CD4-positive, alpha-beta T cell treated with Interleukin-15 for 4 hours (primary cell): ENCODE measurements around the gene PRAME.
"Not testable (repeated sequence)": the region's sequence is repeated elsewhere in the genome, so short reads cannot be mapped to it uniquely, and the experiment has no call there.

Experiments used
- DNase-seq: peaks from one replicate; pipeline ENCODE4 v3.0.0-alpha.2; 2020; ENCODE audit warnings: low spot score

Gene PRAME, protein sequence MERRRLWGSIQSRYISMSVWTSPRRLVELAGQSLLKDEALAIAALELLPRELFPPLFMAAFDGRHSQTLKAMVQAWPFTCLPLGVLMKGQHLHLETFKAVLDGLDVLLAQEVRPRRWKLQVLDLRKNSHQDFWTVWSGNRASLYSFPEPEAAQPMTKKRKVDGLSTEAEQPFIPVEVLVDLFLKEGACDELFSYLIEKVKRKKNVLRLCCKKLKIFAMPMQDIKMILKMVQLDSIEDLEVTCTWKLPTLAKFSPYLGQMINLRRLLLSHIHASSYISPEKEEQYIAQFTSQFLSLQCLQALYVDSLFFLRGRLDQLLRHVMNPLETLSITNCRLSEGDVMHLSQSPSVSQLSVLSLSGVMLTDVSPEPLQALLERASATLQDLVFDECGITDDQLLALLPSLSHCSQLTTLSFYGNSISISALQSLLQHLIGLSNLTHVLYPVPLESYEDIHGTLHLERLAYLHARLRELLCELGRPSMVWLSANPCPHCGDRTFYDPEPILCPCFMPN

GRCh38 chr22:22558972-22559603 is at the start of gene PRAME:
PRAME (minus strand) TSS chr22:22559265; CDS start chr22:22556832, 2,433 bp downstream.
- DNase-seq: peak; percentile 53

DNA sequence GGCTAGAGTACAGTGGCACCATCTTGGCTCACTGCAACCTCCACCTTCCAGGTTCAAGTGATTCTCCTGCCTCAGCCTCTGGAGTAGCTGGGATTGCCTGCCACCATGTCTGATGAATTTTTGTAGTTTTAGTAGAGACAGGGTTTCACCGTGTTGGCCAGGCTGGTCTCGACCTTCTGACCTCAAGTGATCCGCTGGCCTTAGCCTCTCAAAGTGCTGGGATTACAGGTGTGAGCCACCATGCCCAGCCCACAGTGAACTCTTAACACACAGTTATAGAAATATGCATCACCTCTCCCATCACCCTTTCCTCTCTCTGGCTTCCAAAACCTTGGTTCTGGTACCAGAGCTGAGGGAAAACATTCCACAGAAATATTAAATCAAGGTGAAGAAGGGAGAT is 49.0 kb upstream of the PRAME start:
- DNase-seq: not testable (repeated sequence)

DNA sequence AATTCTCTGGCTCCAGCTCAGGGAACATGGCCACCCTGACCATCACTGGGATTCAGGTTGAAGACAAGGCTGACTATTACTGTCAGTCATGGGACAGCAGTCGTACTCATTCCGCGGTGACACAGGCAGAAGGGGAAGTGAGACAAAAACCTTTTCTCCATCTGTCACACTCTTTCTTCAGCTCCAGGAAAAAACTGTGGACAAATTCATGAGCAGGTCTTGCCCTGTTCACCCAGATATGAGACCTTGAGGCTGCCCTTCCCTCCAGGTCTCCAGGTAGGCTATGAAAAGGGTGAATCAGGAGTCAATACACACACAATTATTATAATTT is 46.0 kb upstream of the PRAME start:
- no peak for DNase-seq

GRCh38 chr22:22604326-22605073 is 45.4 kb upstream of the PRAME start:
- DNase-seq: no peak

- no peak for DNase-seq
These were observed 44.4 kb upstream of the PRAME start for GRCh38 chr22:22603470-22603947.

- DNase-seq: no peak
These were observed 41.6 kb upstream of the PRAME start for GRCh38 chr22:22600531-22601261.

GRCh38 chr22:22599248-22599647 is 40.2 kb upstream of the PRAME start:
- no peak for DNase-seq

DNA sequence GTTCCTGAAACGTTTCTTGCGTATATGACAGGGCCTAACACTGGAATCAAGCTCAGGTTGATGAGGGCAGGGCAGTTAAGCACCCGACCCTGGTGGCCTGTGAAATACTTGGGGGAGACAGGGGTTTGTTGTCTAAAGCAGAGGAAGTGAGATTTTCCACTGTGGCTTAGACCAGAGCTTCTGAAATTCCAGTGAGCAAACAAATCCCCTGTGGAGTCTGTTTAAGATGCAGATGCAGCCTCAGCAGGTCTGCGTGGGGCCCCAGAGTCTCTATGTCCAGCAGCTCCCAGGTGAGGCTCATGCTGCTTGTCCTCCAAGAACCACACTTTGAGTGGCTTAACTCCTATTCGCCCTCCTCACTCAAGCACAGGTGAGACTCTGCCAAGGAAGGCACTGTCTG is 39.1 kb upstream of the PRAME start:
- DNase-seq: no peak

- no peak for DNase-seq
These were observed 36.2 kb upstream of the PRAME start for GRCh38 chr22:22595001-22595835.

GRCh38 chr22:22593964-22594656 is 35.0 kb upstream of the PRAME start:
- DNase-seq: peak; percentile 49

- no peak for DNase-seq
These were observed 34.2 kb upstream of the PRAME start for GRCh38 chr22:22593250-22593649.

GRCh38 chr22:22591348-22592299 is 32.6 kb upstream of the PRAME start:
- no peak for DNase-seq

DNA sequence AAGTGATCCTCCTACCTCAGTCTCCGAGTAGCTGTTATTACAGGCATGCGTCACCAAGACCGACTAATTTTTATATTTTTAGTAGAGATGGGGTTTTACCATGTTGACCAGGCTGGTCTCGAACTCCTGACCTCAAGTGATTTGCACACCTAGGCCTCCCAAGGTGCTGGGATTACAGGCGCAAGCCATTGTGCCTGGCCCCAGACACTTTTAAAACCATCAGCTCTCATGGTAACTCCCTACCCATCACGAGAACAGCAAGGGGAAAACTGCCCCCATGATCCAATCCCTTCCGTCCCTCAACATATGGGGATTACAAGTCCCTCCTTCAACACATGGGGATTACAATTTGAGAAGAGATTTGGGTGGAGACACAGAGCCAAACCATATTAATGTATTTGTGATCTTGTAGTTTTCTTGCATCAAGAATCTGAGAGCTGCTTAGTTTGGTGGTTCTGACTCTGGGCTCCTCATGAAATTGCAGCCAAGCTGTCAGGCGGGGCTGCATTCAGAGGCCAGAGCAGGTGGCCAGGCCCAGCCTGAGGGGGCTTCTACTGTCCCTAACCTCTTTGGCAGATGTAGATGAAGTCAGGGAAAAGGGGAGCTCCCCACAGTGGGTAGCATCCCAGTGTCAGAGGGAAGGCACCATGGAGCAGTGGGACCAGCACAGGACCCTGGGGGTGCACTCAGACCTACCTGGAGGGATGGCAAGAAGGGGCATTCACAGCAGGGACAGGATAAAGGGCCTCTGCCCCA is 31.2 kb upstream of the PRAME start:
- no peak for DNase-seq

GRCh38 chr22:22588485-22589164 is 29.6 kb upstream of the PRAME start:
- no peak for DNase-seq

DNA sequence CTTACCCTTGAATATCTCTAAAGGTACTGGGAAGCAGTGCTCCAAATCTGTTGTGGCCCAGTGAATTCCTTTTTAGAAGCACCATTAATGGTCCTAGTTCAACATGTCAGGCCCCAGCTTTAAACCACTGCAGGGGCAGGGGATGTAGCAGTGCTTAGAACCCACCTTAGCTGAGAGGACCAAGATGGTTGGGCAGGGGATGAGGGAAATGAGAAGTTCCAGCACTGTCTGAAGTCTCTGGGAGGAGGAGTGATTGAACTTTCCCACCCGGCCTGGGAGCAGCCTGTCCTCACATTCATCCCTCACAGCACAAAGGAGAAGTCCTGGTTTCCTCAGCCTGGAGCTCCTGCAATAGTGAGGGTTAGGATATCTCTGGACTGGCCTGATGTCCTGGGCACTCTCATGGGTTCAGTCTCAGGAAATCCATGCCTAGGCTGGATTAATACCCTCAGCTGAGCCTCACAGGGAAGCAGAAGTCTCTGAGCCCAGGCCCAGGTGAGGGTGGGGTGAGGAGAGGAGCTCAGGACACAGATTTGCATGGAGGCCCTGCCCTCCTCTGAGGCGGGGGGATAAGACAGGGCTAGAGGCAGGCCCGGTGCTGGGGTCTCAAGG is 28.6 kb upstream of the PRAME start:
- no peak for DNase-seq

GRCh38 chr22:22584722-22585121 is 25.7 kb upstream of the PRAME start:
- DNase-seq: no peak

- no peak for DNase-seq
These were observed 24.0 kb upstream of the PRAME start for GRCh38 chr22:22583030-22583429.
